Panc1 (cell line): ENCODE measurements around the gene RRN3. TPM values are rescaled to one million over a fixed set of nuclear protein-coding genes. Genes with fewer than 3 reads are reported as not detected.

ENCODE experiments used
- ATAC-seq: fragments of 200-7000 bp; cut with Tn5 transposase; 2 replicates; pipeline ENCODE4 v1.9.1; 2020; ENCODE audit warnings: mild to moderate bottlenecking, moderate library complexity
- BruUV-seq: library from RNA; stranded (reverse); fragments of 400-500 nt; replicated peaks from 2 replicates; lab custom pipeline; 2021; lab: Mats Ljungman, UMichigan
- CTCF ChIA-PET: fragments of 300-600 bp; sonication (Branson Sonifier 250); formaldehyde crosslinking; loops from one replicate; lab custom pipeline; 2022; ENCODE audit warnings: antibody characterized with exemption; lab: Charles Lee
- POLR2A ChIA-PET: fragments of 300-600 bp; sonication (Branson Sonifier 250); formaldehyde crosslinking; loops from one replicate; lab custom pipeline; 2022; ENCODE audit warnings: antibody characterized with exemption; lab: Charles Lee
- DNase-seq: peaks from one replicate; pipeline ENCODE4 v3.0.0-alpha.2; 2010; ENCODE audit warnings: low read depth, low spot score
- H3K27ac ChIP-seq: 2 replicates; pipeline ENCODE4 v1.5.1; 2011; ENCODE audit warnings: mild to moderate bottlenecking, low read length, inconsistent platforms
- H3K27me3 ChIP-seq: fragments of 200-500 bp; sonication (Bioruptor generic); 2 replicates; pipeline ENCODE4 v1.6.0; 2014; ENCODE audit warnings: low read length, inconsistent platforms; ENCODE audit not compliant: control insufficient read depth, insufficient read depth
- H3K36me3 ChIP-seq: fragments of 200-500 bp; sonication (Bioruptor generic); 2 replicates; pipeline ENCODE4 v1.5.1; 2014; ENCODE audit warnings: inconsistent platforms, mild to moderate bottlenecking, low read length, moderate library complexity; ENCODE audit not compliant: control insufficient read depth, insufficient read depth
- H3K4me1 ChIP-seq: 2 replicates; pipeline ENCODE4 v1.5.1; 2011; ENCODE audit warnings: inconsistent platforms, mild to moderate bottlenecking, low read length, moderate library complexity; ENCODE audit not compliant: control insufficient read depth, insufficient read depth
- H3K4me3 ChIP-seq, 2 experiments: 2 replicates each; pipeline ENCODE4 v1.5.1; 2011 to 2012; ENCODE audit warnings: low read depth in 2 of 2, low read length in 2 of 2, mild to moderate bottlenecking in 2 of 2, inconsistent platforms in 1 of 2, moderate library complexity in 1 of 2
- H3K9me3 ChIP-seq: fragments of 200-500 bp; sonication (Bioruptor generic); 2 replicates; pipeline ENCODE4 v1.5.1; 2014; ENCODE audit warnings: low read depth, mild to moderate bottlenecking, inconsistent platforms, low read length, moderate library complexity; ENCODE audit not compliant: control insufficient read depth, insufficient read depth
- POLR2AphosphoS5 ChIP-seq: IDR thresholded peaks from 2 replicates; pipeline ENCODE4 v1.6.1; 2012; ENCODE audit warnings: mild to moderate bottlenecking, low read depth, low read length, moderate library complexity
- SIN3A ChIP-seq: IDR thresholded peaks from 2 replicates; pipeline ENCODE4 v1.6.1; 2012; ENCODE audit warnings: low read depth, mild to moderate bottlenecking, low read length, moderate library complexity, borderline replicate concordance; ENCODE audit not compliant: insufficient read depth
- TCF7L2 ChIP-seq: IDR thresholded peaks from 2 replicates; pipeline ENCODE4 v1.6.1; 2011; ENCODE audit warnings: mild to moderate bottlenecking, low read depth, low read length, inconsistent platforms
- in situ Hi-C: cut with HindIII; loops from 2 replicates; pipeline ENCODE4 v1.10.0; 2016; ENCODE audit warnings: low sequenced_read_pairs, low pct_unique_long_range_greater_than_20kb
- intact Hi-C: fragments of 100-400 bp; cut with micrococcal nuclease; formaldehyde crosslinking; loops from one replicate; pipeline ENCODE4 v1.10.0; 2022; ENCODE audit not compliant: unreplicated experiment
- total RNA-seq: library from RNA; stranded (reverse); gene quantifications from one replicate; pipeline ENCODE4 v1.2.1, GENCODE V29; 2021; ENCODE audit not compliant: unreplicated experiment
- TF ChIP-seq, protein P1 (sequence below), 2 experiments: IDR thresholded peaks; 2 replicates each; pipeline ENCODE4 v1.6.1; 2011 to 2012; ENCODE audit warnings: low read depth in 2 of 2, control low read depth in 1 of 2, low read length in 1 of 2, mild to moderate bottlenecking in 1 of 2, moderate library complexity in 1 of 2; ENCODE audit not compliant: insufficient read depth in 1 of 2
- TF ChIP-seq, protein P2 (sequence below): fragments of 450-650 bp; IDR thresholded peaks from 2 replicates; pipeline ENCODE4 v1.5.1; 2017; ENCODE audit warnings: mild to moderate bottlenecking

RRN3 gene
- total RNA-seq, 1 experiment from 2014 or later = 66.0 TPM

DNA sequence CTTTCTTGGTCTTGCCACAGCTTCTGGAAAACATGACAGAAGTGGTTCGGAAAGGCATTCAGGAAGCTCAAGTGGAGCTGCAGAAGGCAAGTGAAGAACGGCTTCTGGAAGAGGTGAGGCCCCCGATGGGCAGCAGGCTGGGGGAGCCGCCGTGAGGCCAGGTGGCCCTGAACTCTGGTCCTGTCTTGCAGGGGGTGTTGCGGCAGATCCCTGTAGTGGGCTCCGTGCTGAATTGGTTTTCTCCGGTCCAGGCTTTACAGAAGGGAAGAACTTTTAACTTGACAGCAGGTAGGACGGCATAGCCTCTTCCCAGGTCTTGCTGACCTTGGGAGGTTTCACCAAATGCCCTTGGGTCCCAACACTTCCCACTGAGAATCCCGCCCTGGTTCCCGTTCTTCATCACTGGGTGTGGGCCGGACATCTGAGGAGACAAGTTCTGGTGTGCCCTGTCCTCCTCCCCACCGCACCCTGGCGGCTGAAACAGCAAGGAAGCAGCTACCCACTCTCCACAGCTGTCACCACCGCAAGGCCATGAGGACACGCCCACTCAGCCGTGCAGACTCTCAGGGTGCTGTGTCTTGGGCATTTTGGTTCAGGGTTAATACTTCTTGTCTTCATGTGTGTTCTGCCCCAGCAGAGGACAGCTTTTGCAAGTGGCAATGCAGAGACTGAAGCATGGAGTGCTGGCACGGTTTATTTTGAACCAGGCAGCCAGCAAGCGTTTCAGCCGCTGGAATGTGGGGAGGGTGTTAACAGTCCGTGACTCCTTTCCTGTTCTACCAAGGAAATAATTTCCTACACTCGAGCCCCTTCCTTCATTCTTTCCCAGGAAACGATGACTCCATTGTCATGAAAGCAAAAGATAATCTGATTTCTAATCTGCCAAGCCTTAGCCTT, 59.6 kb downstream of the RRN3 start:
- Histone ChIP-seq H3K27ac (no peak overlapping the region), H3K27me3 (no peaks in the 10 kb centered on the region), H3K9me3 (no peaks in the 10 kb centered on the region), H3K36me3 (peaks cover 24% of the 10 kb centered on the region), H3K4me1 (no peaks in the 10 kb centered on the region), H3K4me3 (no peak overlapping the region)
- ChIA-PET POLR2A (no interaction called here), CTCF (no interaction called here)
- TF ChIP-seq, protein P1, sequence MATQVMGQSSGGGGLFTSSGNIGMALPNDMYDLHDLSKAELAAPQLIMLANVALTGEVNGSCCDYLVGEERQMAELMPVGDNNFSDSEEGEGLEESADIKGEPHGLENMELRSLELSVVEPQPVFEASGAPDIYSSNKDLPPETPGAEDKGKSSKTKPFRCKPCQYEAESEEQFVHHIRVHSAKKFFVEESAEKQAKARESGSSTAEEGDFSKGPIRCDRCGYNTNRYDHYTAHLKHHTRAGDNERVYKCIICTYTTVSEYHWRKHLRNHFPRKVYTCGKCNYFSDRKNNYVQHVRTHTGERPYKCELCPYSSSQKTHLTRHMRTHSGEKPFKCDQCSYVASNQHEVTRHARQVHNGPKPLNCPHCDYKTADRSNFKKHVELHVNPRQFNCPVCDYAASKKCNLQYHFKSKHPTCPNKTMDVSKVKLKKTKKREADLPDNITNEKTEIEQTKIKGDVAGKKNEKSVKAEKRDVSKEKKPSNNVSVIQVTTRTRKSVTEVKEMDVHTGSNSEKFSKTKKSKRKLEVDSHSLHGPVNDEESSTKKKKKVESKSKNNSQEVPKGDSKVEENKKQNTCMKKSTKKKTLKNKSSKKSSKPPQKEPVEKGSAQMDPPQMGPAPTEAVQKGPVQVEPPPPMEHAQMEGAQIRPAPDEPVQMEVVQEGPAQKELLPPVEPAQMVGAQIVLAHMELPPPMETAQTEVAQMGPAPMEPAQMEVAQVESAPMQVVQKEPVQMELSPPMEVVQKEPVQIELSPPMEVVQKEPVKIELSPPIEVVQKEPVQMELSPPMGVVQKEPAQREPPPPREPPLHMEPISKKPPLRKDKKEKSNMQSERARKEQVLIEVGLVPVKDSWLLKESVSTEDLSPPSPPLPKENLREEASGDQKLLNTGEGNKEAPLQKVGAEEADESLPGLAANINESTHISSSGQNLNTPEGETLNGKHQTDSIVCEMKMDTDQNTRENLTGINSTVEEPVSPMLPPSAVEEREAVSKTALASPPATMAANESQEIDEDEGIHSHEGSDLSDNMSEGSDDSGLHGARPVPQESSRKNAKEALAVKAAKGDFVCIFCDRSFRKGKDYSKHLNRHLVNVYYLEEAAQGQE (IDR thresholded peaks at IDR 0.05; ENCODE audit: insufficient read depth in 1 of 2, low read depth in 2 of 2, low read length in 1 of 2) = no peak
- TF ChIP-seq TCF7L2 (no peak), SIN3A (no peak), POLR2AphosphoS5 (no peak)
- TF ChIP-seq, protein P2, sequence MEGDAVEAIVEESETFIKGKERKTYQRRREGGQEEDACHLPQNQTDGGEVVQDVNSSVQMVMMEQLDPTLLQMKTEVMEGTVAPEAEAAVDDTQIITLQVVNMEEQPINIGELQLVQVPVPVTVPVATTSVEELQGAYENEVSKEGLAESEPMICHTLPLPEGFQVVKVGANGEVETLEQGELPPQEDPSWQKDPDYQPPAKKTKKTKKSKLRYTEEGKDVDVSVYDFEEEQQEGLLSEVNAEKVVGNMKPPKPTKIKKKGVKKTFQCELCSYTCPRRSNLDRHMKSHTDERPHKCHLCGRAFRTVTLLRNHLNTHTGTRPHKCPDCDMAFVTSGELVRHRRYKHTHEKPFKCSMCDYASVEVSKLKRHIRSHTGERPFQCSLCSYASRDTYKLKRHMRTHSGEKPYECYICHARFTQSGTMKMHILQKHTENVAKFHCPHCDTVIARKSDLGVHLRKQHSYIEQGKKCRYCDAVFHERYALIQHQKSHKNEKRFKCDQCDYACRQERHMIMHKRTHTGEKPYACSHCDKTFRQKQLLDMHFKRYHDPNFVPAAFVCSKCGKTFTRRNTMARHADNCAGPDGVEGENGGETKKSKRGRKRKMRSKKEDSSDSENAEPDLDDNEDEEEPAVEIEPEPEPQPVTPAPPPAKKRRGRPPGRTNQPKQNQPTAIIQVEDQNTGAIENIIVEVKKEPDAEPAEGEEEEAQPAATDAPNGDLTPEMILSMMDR = no peak
- no peak for DNase-seq
- intact Hi-C loops (no loop called here), in situ Hi-C loops (no loop called here)
- BruUV-seq = no TSS peak
- ATAC-seq = no peak

DNA sequence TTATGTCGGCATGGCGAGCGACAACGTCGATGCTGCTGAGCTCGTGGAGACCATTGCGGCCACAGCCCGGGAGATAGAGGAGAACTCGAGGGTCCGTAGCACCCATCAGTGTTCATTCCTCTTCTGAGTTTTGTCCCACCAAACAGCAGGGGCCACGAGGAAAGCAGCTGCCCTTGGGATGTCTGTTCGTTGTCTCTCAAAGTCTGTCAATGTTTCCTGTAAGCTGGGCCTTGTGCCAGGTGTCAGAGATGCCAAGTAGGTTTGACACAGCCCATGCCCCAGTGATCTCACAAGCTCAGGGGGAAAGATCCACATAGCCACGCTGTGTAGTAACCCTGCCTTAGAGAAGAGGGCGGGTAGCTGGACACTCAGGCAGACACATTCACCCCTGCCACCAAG, 60.8 kb downstream of the RRN3 start:
- ChIA-PET POLR2A (no interaction called here), CTCF (no interaction called here)
- H3K4me1 ChIP-seq = 0 out of 2 replicates have a peak, but pooled peaks cover 4% of the 10 kb centered on the region
- no peaks in the 10 kb centered on the region for H3K27me3 ChIP-seq
- peaks cover 17% of the 10 kb centered on the region for H3K36me3 ChIP-seq
- ATAC-seq (no peak), DNase-seq (no peak)
- in situ Hi-C loops = no loop called here
- no peaks in the 10 kb centered on the region for H3K9me3 ChIP-seq
- intact Hi-C loops = no loop called here
- TF ChIP-seq, protein P2 = no peak
- TF ChIP-seq SIN3A (no peak), TCF7L2 (no peak), POLR2AphosphoS5 (no peak)
- TF ChIP-seq, protein P1 (IDR thresholded peaks at IDR 0.05; ENCODE audit: insufficient read depth in 1 of 2, low read depth in 2 of 2, low read length in 1 of 2) = no peak
- no peak overlapping the region for H3K4me3 ChIP-seq
- no peak overlapping the region for H3K27ac ChIP-seq
- no TSS peak for BruUV-seq
